GM18868 (cell line): ENCODE data around the gene CDRT15L2.
"Not testable (repeated sequence)": the region's sequence is repeated elsewhere in the genome, so short reads cannot be mapped to it uniquely, and the experiment has no call there.

Experiments used
- ATAC-seq: cut with Tn5 transposase; IDR thresholded peaks from one replicate; pipeline ENCODE4 v1.9.1; 2021; ENCODE audit warnings: mild to moderate bottlenecking, moderate library complexity; ENCODE audit not compliant: unreplicated experiment

The CDRT15L2 gene

DNA sequence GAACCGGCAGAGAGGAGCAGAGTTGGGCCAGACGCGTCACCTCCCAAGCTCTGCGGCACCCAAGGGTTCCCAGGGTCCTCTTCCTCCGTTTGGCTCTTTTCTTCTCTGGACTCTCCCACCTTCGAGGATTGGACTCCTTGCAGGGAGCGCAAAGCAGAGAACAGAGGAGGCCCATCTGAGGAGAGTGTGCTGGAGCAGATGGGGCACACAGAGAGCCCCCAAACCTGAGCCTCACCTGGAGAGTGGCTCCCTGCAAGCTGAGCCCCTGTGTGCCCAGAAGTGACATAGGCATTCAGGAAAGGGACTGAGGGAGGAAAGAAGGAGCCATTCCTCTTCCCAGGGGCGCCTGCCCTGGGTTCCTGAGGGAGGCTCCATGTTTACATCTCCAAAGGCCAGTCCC lies 6.3 kb upstream of the CDRT15L2 start:
- ATAC-seq: not testable (repeated sequence)

DNA sequence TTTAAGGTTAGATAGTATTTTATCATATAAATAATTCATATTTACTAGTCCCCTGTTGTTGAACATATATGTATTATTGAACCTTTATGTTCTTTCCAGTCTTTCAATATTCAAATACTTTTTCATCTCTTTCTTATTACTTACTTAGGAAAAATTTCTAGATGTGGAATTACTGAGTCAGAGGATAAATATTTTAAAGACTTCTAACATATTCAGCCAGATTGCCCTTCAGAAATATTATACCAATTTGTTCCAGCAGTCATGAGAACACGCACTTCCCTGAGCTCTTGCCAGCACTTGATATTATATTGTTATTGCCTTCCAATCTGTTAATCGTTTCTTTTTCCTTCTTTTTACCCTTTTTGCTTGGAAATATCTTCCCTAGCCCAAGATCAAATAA lies 4.5 kb upstream of the CDRT15L2 start:
- not testable (repeated sequence) for ATAC-seq

DNA sequence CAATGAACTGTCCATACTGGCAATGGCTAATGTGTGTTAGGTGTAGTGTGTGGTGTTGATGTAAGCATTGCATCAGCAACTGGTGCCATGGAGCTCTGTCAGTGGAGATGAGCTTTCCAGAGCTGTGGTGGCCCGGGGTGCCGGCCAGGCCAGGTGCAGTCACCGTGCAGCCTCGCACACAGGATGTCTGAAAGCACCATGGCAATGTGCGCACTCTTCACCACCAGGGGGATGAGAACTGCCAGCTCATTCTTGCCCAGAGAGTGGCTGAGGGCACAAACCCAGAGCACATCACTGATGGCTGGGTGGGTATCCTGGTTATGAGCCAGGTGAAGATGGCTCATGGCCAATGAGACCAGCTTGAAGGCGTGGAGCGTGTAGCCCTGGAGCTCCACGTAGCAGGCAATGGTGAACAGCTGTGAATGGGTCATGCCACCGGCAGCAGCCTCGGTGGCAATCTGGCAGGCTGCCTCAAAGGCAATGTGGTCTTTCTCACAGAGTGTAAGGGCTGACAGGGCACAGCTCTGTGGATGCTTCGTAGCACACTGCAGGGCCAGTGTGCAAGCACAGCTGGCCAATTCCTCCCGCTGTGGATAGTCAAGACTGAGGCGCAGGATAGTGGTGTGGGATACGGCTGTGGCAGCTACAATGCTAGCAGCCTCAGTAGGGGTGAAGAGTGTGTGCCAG lies 4.5 kb downstream of the CDRT15L2 start:
- not testable (repeated sequence) for ATAC-seq

DNA sequence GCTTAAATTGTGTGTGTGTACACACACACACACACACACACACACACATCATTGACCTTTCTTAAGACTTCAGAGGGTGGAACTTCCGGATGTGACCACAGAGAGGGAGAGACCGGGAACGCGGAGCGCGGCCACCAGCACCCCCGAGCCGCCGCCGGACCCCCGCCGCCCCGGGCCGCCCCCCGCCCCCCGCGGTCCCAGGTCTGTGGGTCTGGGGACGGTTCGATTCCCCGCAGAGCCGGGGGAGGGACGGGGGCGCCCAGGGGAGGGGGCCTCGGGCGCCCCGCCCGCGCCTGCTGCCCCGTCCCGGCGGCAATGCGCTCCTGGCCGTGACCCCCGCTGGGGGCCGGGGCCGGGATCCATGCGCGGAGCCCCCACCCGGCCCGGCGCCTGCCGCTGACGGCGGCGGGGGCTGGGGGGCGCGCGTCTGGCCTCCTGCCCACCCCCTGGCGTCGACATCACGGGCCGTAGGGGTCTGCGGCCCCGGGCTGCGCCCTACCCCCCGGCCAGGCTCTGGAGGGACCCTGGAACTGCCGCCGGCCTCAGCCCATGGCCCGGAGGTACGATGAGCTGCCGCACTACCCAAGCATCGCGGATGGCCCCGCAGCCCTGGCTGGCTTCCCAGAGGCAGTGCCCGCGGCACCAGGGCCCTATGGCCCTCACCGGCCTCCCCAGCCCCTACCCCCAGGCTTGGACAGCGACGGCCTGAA lies 9.4 kb downstream of the CDRT15L2 start:
- not testable (repeated sequence) for ATAC-seq

DNA sequence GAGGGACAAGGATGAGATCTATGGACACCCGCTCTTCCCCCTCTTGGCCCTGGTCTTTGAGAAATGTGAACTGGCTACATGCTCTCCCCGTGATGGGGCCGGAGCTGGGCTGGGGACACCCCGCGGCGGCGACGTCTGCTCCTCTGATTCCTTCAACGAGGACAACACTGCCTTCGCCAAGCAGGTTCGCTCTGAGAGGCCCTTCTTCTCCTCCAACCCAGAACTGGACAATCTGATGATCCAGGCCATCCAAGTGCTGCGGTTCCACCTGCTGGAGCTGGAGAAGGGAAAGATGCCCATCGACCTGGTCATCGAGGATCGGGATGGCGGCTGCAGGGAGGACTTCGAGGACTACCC lies 9.9 kb downstream of the CDRT15L2 start:
- not testable (repeated sequence) for ATAC-seq

DNA sequence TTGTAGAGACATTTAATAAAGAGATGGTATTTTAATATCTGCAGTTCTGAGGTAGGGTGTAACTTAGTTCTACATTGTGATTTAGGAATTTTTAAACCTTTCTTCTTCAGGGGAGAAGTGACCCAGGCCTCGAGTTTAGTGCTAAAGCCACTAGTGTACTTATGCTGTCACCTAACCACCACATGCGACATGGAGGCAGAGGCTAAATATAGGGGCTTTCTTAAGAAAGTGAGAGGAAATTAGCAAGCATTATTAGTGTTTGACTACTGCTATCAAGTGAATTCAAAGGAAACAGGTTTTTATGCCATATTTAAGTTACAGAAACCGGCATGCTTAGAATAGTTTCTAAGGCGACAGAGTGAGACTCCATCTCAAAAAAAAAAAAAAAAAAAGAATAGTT lies 11.5 kb downstream of the CDRT15L2 start:
- ATAC-seq: not testable (repeated sequence)

DNA sequence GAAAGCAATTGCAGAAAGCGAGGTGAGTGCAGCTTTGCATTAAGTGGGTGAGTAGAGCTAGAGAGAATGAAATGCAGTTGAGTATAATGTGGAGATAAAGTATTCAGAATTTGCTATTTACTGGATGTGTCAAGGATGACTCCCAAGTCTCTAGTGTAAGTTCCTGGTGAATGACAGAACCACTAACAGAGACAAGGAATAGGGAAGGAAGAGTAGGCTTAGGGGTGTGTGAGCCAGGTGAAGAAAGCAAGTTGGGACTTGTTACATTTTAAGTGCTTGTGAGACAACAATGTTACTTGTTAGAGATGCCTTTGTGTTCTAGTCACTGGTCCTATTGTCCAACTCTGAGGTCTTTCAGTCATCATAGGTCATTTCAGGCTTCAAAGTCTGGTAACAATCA lies 26.0 kb downstream of the CDRT15L2 start:
- not testable (repeated sequence) for ATAC-seq

DNA sequence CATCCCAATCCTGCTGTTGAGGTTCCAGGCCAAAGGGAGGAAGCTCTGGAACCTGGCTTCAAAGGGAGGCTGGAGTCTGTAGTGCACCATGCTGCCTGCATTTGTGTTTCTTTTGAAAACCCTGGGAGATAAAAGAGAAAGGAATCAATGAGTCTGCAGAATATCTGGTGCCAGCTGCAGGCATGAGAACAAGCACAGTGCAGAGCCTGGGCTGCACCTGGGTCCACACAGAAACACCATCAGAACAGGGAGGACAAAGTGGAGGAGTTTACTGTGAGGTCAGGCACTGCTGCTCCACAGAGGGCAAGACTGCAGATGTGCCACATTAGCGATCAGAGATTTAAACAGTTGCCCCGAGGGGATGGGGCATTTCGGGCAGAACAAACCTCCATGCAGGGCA lies 30.0 kb downstream of the CDRT15L2 start:
- ATAC-seq: not testable (repeated sequence)

DNA sequence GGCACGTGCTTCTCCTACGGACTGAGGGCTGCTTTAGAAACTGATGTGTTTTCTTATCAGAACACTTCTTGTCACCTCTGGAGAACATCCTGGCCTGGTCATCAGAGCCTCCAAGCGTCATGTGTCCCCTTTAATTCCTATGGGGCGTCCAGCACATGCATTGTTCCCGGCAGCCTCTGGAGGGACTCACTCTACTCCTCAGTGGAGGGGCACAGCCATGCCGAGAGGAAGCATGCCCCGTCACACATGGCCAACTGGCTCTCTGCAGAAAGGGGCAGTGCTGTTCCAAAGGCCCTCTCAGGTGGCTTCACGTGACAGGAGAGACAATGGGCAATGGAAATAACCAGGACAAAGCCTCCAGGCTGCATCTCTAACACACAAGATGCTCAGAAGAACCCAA lies 31.8 kb downstream of the CDRT15L2 start:
- ATAC-seq: no peak

DNA sequence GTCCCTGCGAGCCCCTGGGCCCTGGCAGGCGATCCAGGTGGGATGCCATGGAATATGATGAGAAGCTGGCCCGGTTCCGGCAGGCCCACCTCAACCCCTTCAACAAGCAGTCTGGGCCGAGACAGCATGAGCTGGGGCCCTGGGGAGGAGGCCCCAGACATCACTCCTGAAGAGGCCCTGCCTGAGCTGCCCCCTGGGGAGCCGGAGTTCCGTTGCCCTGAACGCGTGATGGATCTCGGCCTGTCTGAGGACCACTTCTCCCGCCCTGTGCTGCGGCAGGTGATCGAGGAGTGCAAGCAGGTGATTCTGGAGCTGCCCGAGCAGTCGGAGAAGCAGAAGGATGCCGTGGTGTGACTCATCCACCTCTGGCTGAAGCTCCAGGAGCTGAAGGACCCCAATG lies 33.1 kb downstream of the CDRT15L2 start:
- no peak for ATAC-seq

DNA sequence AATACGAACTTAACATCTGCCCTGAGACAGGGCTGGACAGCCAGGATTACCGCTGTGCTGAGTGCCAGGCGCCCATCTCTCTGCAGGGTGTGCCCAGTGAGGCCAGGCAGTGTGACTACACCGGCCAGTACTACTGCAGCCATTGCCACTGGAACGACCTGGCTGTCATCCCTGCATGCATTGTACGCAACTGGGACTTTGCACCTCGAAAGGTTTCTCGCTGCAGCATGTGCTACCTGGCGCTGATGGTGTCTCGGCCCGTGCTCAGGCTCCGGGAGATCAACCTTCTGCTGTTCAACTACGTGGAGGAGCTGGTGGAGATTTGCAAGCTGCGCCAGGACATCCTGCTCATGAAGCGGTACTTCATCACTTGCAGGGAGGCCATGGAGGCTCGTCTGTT lies 33.7 kb downstream of the CDRT15L2 start:
- ATAC-seq: no peak

DNA sequence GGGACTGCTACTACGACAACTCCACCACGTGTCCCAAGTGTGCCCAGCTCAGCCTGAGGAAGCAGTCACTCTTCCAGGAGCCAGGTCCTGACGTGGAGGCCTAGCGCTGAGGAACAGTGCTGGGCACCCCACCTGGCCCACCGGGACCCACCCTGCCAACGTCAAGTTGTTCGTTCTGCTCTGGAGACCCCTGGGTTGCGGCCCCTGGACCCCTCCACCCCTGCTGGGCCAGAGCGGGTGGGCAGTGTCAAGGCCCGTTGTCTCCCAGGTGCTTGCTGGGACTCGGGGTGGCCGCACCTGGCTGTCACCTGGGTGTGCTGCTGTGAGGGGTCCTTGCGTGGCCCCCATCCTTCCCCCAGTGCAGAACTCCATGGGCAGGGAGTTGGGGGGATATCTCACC lies 34.4 kb downstream of the CDRT15L2 start:
- no peak for ATAC-seq

DNA sequence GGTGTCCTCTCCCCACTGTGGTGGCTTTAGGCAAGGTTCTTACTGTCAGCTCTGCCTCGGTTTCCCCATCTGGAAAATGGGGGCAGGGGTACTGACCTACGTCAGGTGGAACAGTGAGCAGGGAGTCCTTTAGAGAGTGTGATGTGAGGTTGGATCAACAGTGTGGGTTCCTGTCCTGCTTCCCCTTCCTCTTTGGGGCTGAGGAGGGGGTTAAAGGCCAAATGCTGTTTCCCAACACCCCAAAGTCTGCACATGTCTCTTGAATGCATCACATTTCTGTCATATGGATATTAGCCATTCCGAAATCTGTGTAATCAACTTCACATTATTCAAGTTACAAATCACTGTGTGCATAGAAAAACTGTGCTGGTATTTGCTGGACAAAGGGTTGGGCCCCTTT lies 35.9 kb downstream of the CDRT15L2 start:
- ATAC-seq: not testable (repeated sequence)
